NK-92 treated with Interleukin-12 subunit alpha and Interleukin-12 subunit beta, amount 100 ng/mL, for 24 hours (cell line): Measurements from ENCODE around the gene PLXNA2.

Experiments used
- DNase-seq: peaks from one replicate; lab custom pipeline; 2025; lab: John Stamatoyannopoulos, UW

The PLXNA2 gene

GRCh38 chr1:208066583-208066982, 177.6 kb downstream of the PLXNA2 start:
- DNase-seq, result no peak

DNA sequence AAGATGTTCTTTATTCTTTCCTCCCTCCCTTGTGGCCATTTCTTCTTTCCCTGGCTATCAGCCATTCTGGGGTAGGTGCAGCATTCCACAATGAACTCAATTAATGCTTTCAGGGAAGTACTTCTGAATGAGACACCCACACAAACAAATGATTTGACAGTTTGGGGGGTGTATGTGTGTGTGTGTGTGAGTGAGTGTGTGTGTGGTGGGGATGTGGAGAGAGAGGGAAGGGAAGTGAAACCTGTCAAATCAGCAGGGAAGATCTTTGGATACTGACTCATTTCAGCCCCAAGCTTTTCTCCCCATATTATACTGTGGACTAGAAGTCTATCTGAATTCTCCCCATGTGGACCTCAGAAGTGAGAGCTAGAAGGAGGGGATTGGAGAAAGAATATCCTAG, 178.3 kb downstream of the PLXNA2 start:
- no peak for DNase-seq

DNA sequence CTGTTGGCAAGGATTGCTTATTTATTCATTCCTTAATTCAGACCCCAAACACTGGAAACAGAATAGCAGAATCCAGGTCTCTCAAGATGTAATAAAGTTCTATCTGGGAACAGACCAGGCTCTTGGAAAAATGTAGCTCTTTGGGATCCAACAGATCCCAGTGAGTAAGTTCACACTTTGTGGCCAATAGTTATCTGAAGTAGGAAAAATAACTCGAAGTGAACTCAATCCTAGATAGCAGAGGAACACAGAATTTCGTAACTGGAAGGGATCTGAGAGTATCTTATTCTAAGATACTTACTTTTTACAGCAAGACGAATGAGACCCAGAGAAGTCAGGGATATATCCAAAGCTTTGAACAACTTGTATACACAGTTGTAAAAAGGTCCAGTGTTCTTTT, 182.6 kb downstream of the PLXNA2 start:
- DNase-seq, result no peak

- DNase-seq, result no peak
These were observed 183.1 kb downstream of the PLXNA2 start for GRCh38 chr1:208061118-208061517.

DNA sequence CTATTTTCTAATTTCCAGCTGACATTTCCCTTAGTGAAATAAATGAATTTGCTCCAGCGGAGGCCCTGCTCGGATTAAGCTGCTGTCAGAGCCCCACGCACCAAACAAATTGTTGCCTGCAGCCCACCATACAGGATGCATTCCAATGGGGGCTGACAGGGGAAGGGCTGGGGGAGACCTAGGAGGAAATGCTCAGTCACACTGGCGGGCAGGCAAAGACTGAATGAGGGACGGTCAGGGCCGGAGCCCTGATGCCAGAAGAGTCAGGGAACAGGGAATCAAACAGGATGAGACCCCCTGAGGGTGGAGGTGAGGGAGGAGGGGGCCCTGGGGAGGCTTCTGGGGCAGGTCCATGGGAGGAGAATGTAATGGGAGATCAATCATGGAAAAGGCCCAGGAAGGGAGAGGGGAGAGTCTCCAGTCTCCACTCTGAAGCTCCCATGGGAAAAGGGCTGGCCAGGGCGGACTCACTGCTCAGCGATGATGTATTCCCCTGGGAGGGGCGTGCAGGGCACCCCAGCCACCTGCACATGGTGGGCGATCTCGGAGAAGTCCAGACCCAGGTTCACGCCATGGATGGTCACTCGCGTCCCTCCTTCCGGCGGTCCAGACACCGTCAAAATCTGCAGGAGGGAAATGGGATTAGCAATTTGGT, 183.8 kb downstream of the PLXNA2 start:
- DNase-seq, result no peak

GRCh38 chr1:208059409-208060001, 184.7 kb downstream of the PLXNA2 start:
- DNase-seq, result no peak

- DNase-seq, result no peak
These were observed 185.4 kb downstream of the PLXNA2 start for GRCh38 chr1:208058756-208059155.

GRCh38 chr1:208058267-208058666, 185.9 kb downstream of the PLXNA2 start:
- DNase-seq, result no peak

DNA sequence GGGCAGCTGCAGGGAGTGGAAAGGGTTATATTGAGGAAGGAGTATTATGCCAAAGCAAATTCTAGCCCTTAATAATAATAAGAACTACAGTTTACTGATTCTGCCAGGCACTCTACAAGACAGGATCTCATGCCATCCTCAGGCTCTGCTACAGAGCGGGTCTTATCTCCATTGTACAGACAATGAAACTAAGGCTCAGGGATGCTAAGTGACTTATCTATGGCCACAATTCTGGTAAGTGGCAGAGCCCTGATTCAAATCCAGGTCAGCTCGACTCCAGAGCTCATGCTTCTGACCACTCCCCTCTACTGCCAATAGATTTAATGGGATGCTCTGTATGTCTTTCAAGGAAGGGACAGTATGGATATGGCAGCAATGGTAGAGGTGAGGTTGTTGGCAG, 187.1 kb downstream of the PLXNA2 start:
- no peak for DNase-seq

- DNase-seq, result no peak
These were observed 188.6 kb downstream of the PLXNA2 start for GRCh38 chr1:208055535-208055934.

GRCh38 chr1:208054911-208055379, 189.2 kb downstream of the PLXNA2 start:
- DNase-seq, result no peak

DNA sequence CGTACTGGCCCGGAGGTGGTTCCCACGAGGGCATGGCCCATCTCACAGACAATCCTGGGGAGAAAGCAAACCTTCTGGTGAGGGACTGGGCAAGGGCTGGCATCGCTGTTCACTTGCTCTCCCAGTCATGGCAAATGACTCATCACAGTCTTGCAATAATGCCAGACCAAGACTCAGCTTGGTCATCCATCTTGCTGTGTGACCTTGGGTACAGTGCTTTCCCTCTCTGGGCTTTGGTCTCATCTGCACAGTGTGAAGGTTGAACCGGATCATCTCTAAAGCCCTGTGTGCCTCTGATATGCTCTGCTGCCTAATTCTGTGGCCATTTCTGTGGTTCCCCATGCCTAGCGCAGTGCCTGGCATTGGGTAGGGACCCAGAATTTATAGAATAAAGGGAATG, 189.7 kb downstream of the PLXNA2 start:
- no peak for DNase-seq

DNA sequence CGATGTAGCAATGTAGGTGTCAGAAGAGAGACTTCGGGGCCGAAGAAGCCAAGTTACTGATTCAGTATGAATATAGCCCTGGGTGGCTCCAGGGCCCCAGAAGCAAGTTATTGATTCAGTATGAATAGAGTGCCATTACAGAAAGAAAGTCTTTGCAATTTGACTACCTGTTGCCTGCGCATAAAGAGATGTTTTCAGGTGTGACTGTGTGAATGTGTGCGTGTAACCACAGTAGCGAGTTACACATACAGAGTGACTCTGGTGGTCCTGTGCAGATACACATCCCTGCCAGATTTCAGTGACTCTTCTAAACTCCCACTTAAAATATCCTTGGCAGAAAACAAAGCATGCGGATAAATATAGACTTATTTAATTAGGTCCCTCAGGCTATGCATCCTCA, 190.5 kb downstream of the PLXNA2 start:
- DNase-seq, result no peak

DNA sequence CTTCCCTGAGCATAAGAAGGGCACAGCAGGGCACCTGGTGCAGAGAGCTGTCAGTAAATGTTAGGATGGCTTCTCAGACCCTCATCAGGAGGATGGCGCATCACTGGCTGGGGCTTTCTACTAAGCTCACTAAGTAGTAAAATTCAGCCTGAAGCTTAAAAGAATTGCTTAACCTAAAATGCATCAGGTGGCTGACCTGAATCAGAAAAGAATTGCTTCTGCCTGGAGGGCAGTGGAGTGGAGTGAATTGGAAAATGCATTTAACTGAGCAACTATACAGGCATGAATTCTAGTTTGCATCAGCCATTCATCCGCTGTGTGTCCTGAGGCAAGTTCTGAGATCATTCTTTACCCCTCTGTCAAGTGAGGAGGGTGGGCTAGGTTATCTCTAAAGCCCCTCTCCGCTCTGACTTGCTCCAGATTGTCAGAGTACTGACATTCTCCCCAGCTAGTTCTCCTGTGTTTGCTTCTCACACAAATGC, 191.2 kb downstream of the PLXNA2 start:
- no peak for DNase-seq

- no peak for DNase-seq
These were observed 192.0 kb downstream of the PLXNA2 start for GRCh38 chr1:208052135-208052534.

GRCh38 chr1:208051651-208052050, 192.5 kb downstream of the PLXNA2 start:
- DNase-seq, result no peak

- DNase-seq, result no peak
These were observed 195.3 kb downstream of the PLXNA2 start for GRCh38 chr1:208048904-208049303.

GRCh38 chr1:208047975-208048374, 196.2 kb downstream of the PLXNA2 start:
- DNase-seq, result no peak

DNA sequence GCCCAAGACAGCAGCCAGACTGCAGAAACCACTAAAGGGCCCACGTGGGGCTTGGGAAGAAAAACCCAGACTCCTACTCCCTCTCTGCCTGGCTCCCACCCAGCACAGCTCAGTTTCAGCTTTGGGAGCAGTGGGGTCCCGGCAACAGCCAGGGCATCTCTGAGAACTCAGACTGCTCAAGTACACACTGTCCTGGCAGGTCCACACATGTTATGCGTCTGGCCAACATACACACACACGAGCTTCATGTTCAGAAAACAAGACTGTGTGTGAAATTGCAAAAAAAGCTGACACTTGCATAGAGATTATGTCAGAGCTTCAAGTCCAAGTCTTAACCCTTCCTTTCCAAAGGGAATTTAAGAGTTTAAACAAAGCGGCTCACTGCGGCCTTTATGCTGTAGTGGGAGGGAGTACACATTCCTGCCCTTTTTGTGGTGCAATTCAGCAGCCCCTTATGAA, 196.7 kb downstream of the PLXNA2 start:
- DNase-seq, result no peak

- DNase-seq, result no peak
These were observed 198.5 kb downstream of the PLXNA2 start for GRCh38 chr1:208045463-208046260.

- no peak for DNase-seq
These were observed 199.4 kb downstream of the PLXNA2 start for GRCh38 chr1:208044589-208045462.

GRCh38 chr1:208043691-208044181, 200.4 kb downstream of the PLXNA2 start:
- DNase-seq, result no peak
